Hepatocyte (in vitro differentiated cells): ENCODE results near the gene METTL6. TPM values are rescaled to one million over a fixed set of nuclear protein-coding genes. Genes with fewer than 3 reads are reported as not detected.

Experiments
- DNase-seq: peaks from one replicate; pipeline ENCODE4 v3.0.0-alpha.2; 2016; ENCODE audit warnings: low spot score
- H2AFZ ChIP-seq: fragments of 200-600 bp; sonication (generic); 2 replicates; pipeline ENCODE4 v1.6.0; 2016; ENCODE audit warnings: antibody characterized with exemption, mild to moderate bottlenecking
- H3K27ac ChIP-seq: fragments of 200-600 bp; sonication (generic); 2 replicates; pipeline ENCODE4 v1.5.1; 2016; ENCODE audit warnings: mild to moderate bottlenecking
- H3K27me3 ChIP-seq: fragments of 200-600 bp; sonication (generic); 2 replicates; pipeline ENCODE4 v1.6.1; 2016
- H3K36me3 ChIP-seq: fragments of 200-600 bp; sonication (generic); replicated peaks from 2 replicates; pipeline ENCODE4 v1.5.1; 2016; ENCODE audit warnings: low read depth; ENCODE audit not compliant: insufficient read depth
- H3K4me1 ChIP-seq: fragments of 200-600 bp; sonication (generic); 2 replicates; pipeline ENCODE4 v1.5.1; 2016; ENCODE audit warnings: mild to moderate bottlenecking, moderate library complexity; ENCODE audit not compliant: insufficient read depth
- H3K4me2 ChIP-seq: fragments of 200-600 bp; sonication (generic); 2 replicates; pipeline ENCODE4 v1.6.0; 2016
- H3K4me3 ChIP-seq: fragments of 200-600 bp; sonication (generic); 2 replicates; pipeline ENCODE4 v1.5.1; 2016; ENCODE audit warnings: mild to moderate bottlenecking
- H3K79me2 ChIP-seq: fragments of 200-600 bp; sonication (generic); 2 replicates; pipeline ENCODE4 v1.6.0; 2017; ENCODE audit warnings: mild to moderate bottlenecking
- H3K9me2 ChIP-seq: fragments of 200-600 bp; sonication (generic); replicated peaks from 2 replicates; pipeline ENCODE4 v1.6.0; 2017; ENCODE audit warnings: mild to moderate bottlenecking; ENCODE audit not compliant: insufficient read depth
- H3K9me3 ChIP-seq: fragments of 200-600 bp; sonication (generic); 2 replicates; pipeline ENCODE4 v1.5.1; 2016; ENCODE audit warnings: low read depth, mild to moderate bottlenecking
- H4K20me1 ChIP-seq: fragments of 200-600 bp; sonication (generic); 2 replicates; pipeline ENCODE4 v1.6.0; 2016; ENCODE audit warnings: mild to moderate bottlenecking; ENCODE audit not compliant: insufficient read depth, poor library complexity, severe bottlenecking
- EZH2 ChIP-seq: fragments of 200-600 bp; sonication (generic); IDR thresholded peaks from 2 replicates; pipeline ENCODE4 v1.6.1; 2016; ENCODE audit warnings: antibody characterized with exemption, mild to moderate bottlenecking, borderline replicate concordance
- EZH2phosphoT487 ChIP-seq: fragments of 200-600 bp; sonication (generic); IDR thresholded peaks from one replicate; pipeline ENCODE4 v1.6.1; 2018; ENCODE audit warnings: antibody characterized with exemption, mild to moderate bottlenecking, low read depth, moderate library complexity; ENCODE audit not compliant: unreplicated experiment, severe bottlenecking
- WGBS: methylation state at CpG from one replicate; pipeline ENCODE4 v1.1.6; 2016; ENCODE audit warnings: low lambda C conversion rate; ENCODE audit errors: missing lambda C conversion rate; 5-methylcytosine and 5-hydroxymethylcytosine counted together
- polyA plus RNA-seq: library from polyadenylated mRNA; unstranded; fragments of >200 nt; fragmentation: Nextera tagmentation; extraction: Ambion mirVana; gene quantifications from 2 replicates; pipeline ENCODE4 v1.2.1, GENCODE V29; 2016
- total RNA-seq: library from RNA; depleted of rRNA; stranded (reverse); fragments of >200 nt; gene quantifications from 2 replicates; pipeline ENCODE4 v1.2.3, GENCODE V29; 2014
- TF ChIP-seq, protein P1 (sequence below): fragments of 200-600 bp; sonication (generic); IDR thresholded peaks from 2 replicates; pipeline ENCODE4 v1.5.1; 2016; ENCODE audit warnings: antibody characterized with exemption, mild to moderate bottlenecking; ENCODE audit not compliant: poor library complexity

METTL6 gene
- total and polyA plus RNA-seq, 2 experiments from 2014 or later: 13.4 to 21.4 TPM

- no peak for DNase-seq
- H3K79me2 ChIP-seq: no peaks in the 10 kb centered on the region
- no peaks in the 10 kb centered on the region for H3K27me3 ChIP-seq
- H3K4me2 ChIP-seq: no peak overlapping the region
- H3K9me2 ChIP-seq: no peaks in the 10 kb centered on the region
- H3K9me3 ChIP-seq: no peaks in the 10 kb centered on the region
- H3K27ac ChIP-seq: no peak overlapping the region
- H3K4me3 ChIP-seq: no peak overlapping the region
- TF ChIP-seq, protein P1, sequence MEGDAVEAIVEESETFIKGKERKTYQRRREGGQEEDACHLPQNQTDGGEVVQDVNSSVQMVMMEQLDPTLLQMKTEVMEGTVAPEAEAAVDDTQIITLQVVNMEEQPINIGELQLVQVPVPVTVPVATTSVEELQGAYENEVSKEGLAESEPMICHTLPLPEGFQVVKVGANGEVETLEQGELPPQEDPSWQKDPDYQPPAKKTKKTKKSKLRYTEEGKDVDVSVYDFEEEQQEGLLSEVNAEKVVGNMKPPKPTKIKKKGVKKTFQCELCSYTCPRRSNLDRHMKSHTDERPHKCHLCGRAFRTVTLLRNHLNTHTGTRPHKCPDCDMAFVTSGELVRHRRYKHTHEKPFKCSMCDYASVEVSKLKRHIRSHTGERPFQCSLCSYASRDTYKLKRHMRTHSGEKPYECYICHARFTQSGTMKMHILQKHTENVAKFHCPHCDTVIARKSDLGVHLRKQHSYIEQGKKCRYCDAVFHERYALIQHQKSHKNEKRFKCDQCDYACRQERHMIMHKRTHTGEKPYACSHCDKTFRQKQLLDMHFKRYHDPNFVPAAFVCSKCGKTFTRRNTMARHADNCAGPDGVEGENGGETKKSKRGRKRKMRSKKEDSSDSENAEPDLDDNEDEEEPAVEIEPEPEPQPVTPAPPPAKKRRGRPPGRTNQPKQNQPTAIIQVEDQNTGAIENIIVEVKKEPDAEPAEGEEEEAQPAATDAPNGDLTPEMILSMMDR: no peak
- TF ChIP-seq EZH2phosphoT487 (no peak), EZH2 (no peak)
- no peaks in the 10 kb centered on the region for H4K20me1 ChIP-seq
- no peaks in the 10 kb centered on the region for H3K36me3 ChIP-seq
- H3K4me1 ChIP-seq: no peaks in the 10 kb centered on the region
- 84% methylated on average over 9 of the region's 9 CpGs for WGBS
- no peak overlapping the region for H2AFZ ChIP-seq
These were observed 24.8 kb upstream of the METTL6 start for GRCh38 chr3:15452156-15452555.

DNA sequence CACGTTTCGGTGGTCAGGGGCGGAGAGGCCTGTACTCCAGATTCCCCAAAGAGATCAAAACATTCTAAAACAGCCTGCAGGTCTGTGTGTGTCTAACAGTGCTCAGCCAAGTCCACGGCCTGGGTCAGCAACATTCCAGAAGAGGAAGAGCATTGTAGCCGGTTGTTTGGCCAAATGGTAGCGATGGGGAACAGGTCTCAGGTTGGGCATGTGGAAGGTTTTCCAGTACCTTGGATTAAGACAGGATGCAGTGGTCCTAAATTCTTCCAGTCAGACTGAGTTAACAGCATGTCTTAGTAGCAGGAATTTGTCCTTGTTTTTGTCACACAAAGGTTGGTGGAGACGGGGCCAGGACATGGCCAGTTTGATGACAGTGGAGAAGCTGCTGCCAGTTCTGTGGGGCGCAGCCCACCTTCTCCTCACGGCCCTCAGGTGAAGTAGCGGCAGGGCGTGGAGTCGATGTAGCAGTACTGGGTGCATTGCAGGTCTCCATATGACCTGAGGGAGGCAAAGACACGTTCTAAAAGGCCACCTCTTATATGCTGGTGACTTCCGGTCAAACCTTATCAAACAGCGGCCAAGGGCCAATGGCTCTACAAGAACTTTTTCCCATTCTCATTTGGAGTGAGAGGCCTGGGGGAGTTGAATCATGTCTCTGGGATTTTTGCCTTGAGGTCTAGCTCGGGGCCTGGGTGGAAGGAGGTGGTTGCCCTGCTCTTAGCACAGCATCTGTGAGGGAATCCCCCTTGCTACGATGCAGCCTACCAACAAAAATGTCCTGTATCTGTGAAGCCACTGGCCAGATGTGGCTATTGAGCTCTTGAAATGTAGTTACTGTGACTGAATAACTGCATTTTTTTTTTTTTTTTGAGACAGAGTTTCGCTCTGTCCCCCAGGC lies 24.1 kb upstream of the METTL6 start:
- H3K27ac ChIP-seq: no peak overlapping the region
- no peaks in the 10 kb centered on the region for H4K20me1 ChIP-seq
- no peaks in the 10 kb centered on the region for H3K36me3 ChIP-seq
- H3K9me3 ChIP-seq: no peaks in the 10 kb centered on the region
- H3K4me3 ChIP-seq: no peak overlapping the region
- WGBS: 90% methylated on average over 18 of the region's 18 CpGs
- H3K79me2 ChIP-seq: no peaks in the 10 kb centered on the region
- no peak overlapping the region for H3K4me2 ChIP-seq
- no peaks in the 10 kb centered on the region for H3K9me2 ChIP-seq
- TF ChIP-seq EZH2phosphoT487 (no peak), EZH2 (no peak)
- TF ChIP-seq, protein P1: no peak
- no peaks in the 10 kb centered on the region for H3K27me3 ChIP-seq
- no peak overlapping the region for H2AFZ ChIP-seq
- no peaks in the 10 kb centered on the region for H3K4me1 ChIP-seq
- DNase-seq: no peak

DNA sequence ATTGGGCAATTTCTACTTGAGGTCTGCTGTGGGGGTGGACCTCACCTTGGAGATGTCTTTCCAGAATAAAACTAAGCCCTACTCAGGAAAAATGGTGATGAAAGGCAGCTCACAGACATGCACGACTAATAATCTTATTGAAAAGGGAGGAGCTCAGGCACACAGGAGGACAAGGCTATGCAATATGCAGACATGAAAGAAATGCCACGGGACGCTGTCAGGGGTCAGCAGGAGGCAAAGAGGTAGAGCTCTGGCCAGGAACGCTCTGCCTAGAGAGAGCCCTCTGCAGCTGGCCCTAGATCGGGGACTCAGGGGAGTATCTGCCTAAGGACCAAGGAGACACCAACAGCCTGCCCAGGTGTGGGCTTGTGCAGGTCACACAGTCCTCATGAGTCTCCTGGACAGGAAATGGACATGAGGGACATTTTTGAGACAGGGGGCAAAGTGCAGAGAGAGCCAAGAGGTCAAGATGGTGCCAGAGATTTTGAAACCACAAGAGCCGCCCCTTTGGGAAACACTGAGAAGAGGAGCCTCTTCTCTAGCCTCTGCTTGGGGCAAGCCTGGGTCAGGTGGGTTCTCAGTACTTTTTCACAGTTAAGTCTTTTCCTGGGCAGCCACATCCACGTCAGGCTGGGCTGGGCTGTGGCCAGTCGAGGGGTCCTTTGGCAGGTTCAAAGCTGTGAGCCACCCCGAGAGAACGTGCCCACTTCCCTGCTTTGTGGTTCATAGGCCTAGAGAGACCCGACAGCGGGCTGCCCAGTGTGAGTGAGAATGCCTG lies 23.3 kb upstream of the METTL6 start:
- no peak overlapping the region for H3K27ac ChIP-seq
- H3K4me1 ChIP-seq: no peaks in the 10 kb centered on the region
- H4K20me1 ChIP-seq: no peaks in the 10 kb centered on the region
- H3K36me3 ChIP-seq: no peaks in the 10 kb centered on the region
- H2AFZ ChIP-seq: no peak overlapping the region
- H3K9me3 ChIP-seq: no peaks in the 10 kb centered on the region
- no peaks in the 10 kb centered on the region for H3K9me2 ChIP-seq
- no peak overlapping the region for H3K4me3 ChIP-seq
- H3K4me2 ChIP-seq: no peak overlapping the region
- WGBS: 95% methylated on average over 12 of the region's 12 CpGs
- no peaks in the 10 kb centered on the region for H3K27me3 ChIP-seq
- no peak for TF ChIP-seq EZH2
- no peak for TF ChIP-seq EZH2phosphoT487
- TF ChIP-seq, protein P1: no peak
- H3K79me2 ChIP-seq: no peaks in the 10 kb centered on the region
- no peak for DNase-seq
